Spleen (tissue), 11 donors: ENCODE data around the gene DENND1B. TPM values are rescaled to one million over a fixed set of nuclear protein-coding genes. Genes with fewer than 3 reads are reported as not detected.

Experiments
- DNase-seq: peaks from one replicate; pipeline ENCODE4 v3.0.0-alpha.2; 2020
- H3K27ac ChIP-seq, 8 donors: fragments of 200-600 bp; sonication (generic) in 7 of 8; 1 replicate in 4 of 8; 2 replicates in 4 of 8; pipeline versions ENCODE4 v1.5.0 to v1.8.0; 2016 to 2021; ENCODE audit warnings: inconsistent platforms in 4 of 8, mild to moderate bottlenecking in 4 of 8, moderate library complexity in 1 of 8
- H3K27me3 ChIP-seq, 7 donors: fragments of 200-600 bp; sonication (generic) in 6 of 7; replicated peaks in 1 of 7; 1 replicate in 4 of 7; 2 replicates in 3 of 7; pipeline versions ENCODE4 v1.5.0 to v1.8.0; 2016 to 2021; ENCODE audit warnings: inconsistent platforms in 3 of 7, mild to moderate bottlenecking in 1 of 7
- H3K36me3 ChIP-seq, 6 donors: fragments of 200-600 bp; sonication (generic) in 5 of 6; 1 replicate in 4 of 6; 2 replicates in 2 of 6; pipeline versions ENCODE4 v1.5.0 to v1.8.0; 2016 to 2021; ENCODE audit warnings: inconsistent platforms in 2 of 6
- H3K4me1 ChIP-seq, 6 donors: fragments of 200-600 bp; sonication (generic) in 5 of 6; 1 replicate in 3 of 6; 2 replicates in 3 of 6; pipeline versions ENCODE4 v1.5.0 to v1.8.0; 2016 to 2021; ENCODE audit warnings: inconsistent platforms in 3 of 6
- H3K4me3 ChIP-seq, 8 donors: fragments of 200-600 bp; sonication (generic) in 7 of 8; 1 replicate in 4 of 8; 2 replicates in 4 of 8; pipeline versions ENCODE4 v1.5.0 to v1.8.0; 2016 to 2021; ENCODE audit warnings: inconsistent platforms in 4 of 8, mild to moderate bottlenecking in 4 of 8, moderate library complexity in 2 of 8
- H3K9me3 ChIP-seq, 8 donors: fragments of 200-600 bp; sonication (generic) in 7 of 8; 1 replicate in 4 of 8; 2 replicates in 4 of 8; pipeline versions ENCODE4 v1.5.0 to v1.8.0; 2016 to 2021; ENCODE audit warnings: inconsistent platforms in 4 of 8
- CTCF ChIP-seq, 11 experiments: fragments of 200-600 bp in 7 of 11; fragments of 450-650 bp in 4 of 11; sonication (generic) in 4 of 11; IDR thresholded peaks in 8 of 11; conservative IDR thresholded peaks in 3 of 11; 1 replicate in 7 of 11; 2 replicates in 4 of 11; pipeline versions ENCODE4 v1.4.0 to v1.8.0; 2016 to 2021; ENCODE audit warnings: antibody characterized with exemption in 11 of 11, inconsistent platforms in 4 of 11, mild to moderate bottlenecking in 1 of 11
- POLR2A ChIP-seq, 3 donors: fragments of 450-650 bp; IDR thresholded peaks; one replicate each; pipeline ENCODE4 v1.5.1; 2017; ENCODE audit warnings: antibody characterized with exemption in 3 of 3, mild to moderate bottlenecking in 1 of 3
- POLR2AphosphoS5 ChIP-seq, 3 donors: sonication (generic); formaldehyde crosslinking; IDR thresholded peaks; one replicate each; pipeline ENCODE4 v1.5.1; 2017; ENCODE audit warnings: antibody characterized with exemption in 3 of 3
- WGBS, 5 donors: extraction: QIAGEN DNeasy Blood & Tissue Kit in 3 of 5; methylation state at CpG; one replicate each; pipeline versions ENCODE4 v1.1.5 to v1.1.7; 2013 to 2018; 5-methylcytosine and 5-hydroxymethylcytosine counted together
- intact Hi-C: fragments of 100-400 bp; cut with DNase I; formaldehyde crosslinking; loops from one replicate; pipeline ENCODE4 v1.15.0; 2023; ENCODE audit warnings: low total_unique reads
- polyA plus RNA-seq, 3 donors: library from polyadenylated mRNA; stranded (reverse); fragments of 200-250 nt; gene quantifications; one replicate each; pipeline ENCODE4 v1.2.1, GENCODE V29; 2013
- total RNA-seq, 7 donors: library from RNA; depleted of rRNA in 3 of 7; stranded (reverse); fragments of >200 nt in 3 of 7; fragmentation: NEBNext Ultra II Directional in 4 of 7; extraction: Animal tissue kit (Norgen Biotek cat#: 25700) in 4 of 7; gene quantifications; one replicate each; pipeline versions ENCODE4 v1.1.0 to v1.2.1, GENCODE V29; 2016 to 2021
- donor health status: healthy with polysubstance abuse.
- donor health status: DM: no; HTN: no; CAD: no; lungs with moderate emphysema.
- donor health status: DM: no; HTN: no; CAD: no.
- donor health status: Bipolar disorder and iron deficiency.
- donor health status: healthy.
- donor health status: DM: no; HTN: no; CAD: no.
- donor health status: DM: yes; HTN: yes; CAD: no.

Gene DENND1B
- total and polyA plus RNA-seq, 10 donors = 2.8 to 31.8 (median 19.6) TPM

- 59 to 79% (median 76%) methylated on average over 1 of the region's 1 CpG for WGBS, 5 donors
- intact Hi-C loops = no loop called here
- no peaks in the 10 kb centered on the region for H3K27me3 ChIP-seq
- DNase-seq = no peak
- H3K36me3 ChIP-seq = peaks cover 0 to 20% (median 2%) of the 10 kb centered on the region in 6 donors
- H3K9me3 ChIP-seq = no peaks in the 10 kb centered on the region
- no peak overlapping the region for H3K4me3 ChIP-seq
- no peak overlapping the region for H3K27ac ChIP-seq
- TF ChIP-seq CTCF (IDR thresholded peaks at IDR 0.05 in 8 of 11, conservative IDR thresholded peaks at IDR 0.05 in 3 of 11) (no peak), POLR2AphosphoS5 (IDR thresholded peaks at IDR 0.05) (no peak), POLR2A (IDR thresholded peaks at IDR 0.05) (no peak)
- peaks cover 0 to 3% (median 0%) of the 10 kb centered on the region in 6 donors for H3K4me1 ChIP-seq
These were observed 218.0 kb downstream of the DENND1B start for GRCh38 chr1:197557302-197557701.

GRCh38 chr1:197553281-197553680 is 222.0 kb downstream of the DENND1B start:
- intact Hi-C loops = no loop called here
- Histone ChIP-seq H3K4me1 (peaks cover 0 to 3% (median 0%) of the 10 kb centered on the region in 6 donors), H3K36me3 (peaks cover 0 to 15% (median 0%) of the 10 kb centered on the region in 6 donors), H3K9me3 (no peaks in the 10 kb centered on the region), H3K27ac (no peak overlapping the region), H3K27me3 (no peaks in the 10 kb centered on the region), H3K4me3 (no peak overlapping the region)
- WGBS, 5 donors = 0 to 39% (median 0%) methylated on average over 1 of the region's 1 CpG
- no peak for DNase-seq
- no peak for TF ChIP-seq POLR2AphosphoS5 (IDR thresholded peaks at IDR 0.05)
- no peak for TF ChIP-seq POLR2A (IDR thresholded peaks at IDR 0.05)
- TF ChIP-seq CTCF (IDR thresholded peaks at IDR 0.05 in 8 of 11, conservative IDR thresholded peaks at IDR 0.05 in 3 of 11) = no peak

GRCh38 chr1:197546989-197547388 is 228.3 kb downstream of the DENND1B start:
- Histone ChIP-seq H3K4me1 (no peaks in the 10 kb centered on the region), H3K9me3 (no peaks in the 10 kb centered on the region), H3K27ac (no peak overlapping the region), H3K27me3 (no peaks in the 10 kb centered on the region), H3K36me3 (peaks cover 0 to 21% (median 0%) of the 10 kb centered on the region in 6 donors), H3K4me3 (no peak overlapping the region)
- WGBS, 5 donors = 95 to 100% (median 97%) methylated on average over 1 of the region's 1 CpG
- TF ChIP-seq POLR2AphosphoS5 (IDR thresholded peaks at IDR 0.05) (no peak), POLR2A (IDR thresholded peaks at IDR 0.05) (no peak)
- intact Hi-C loops = no loop called here
- DNase-seq = no peak

GRCh38 chr1:197544553-197544952 is 230.7 kb downstream of the DENND1B start:
- intact Hi-C loops = no loop called here
- TF ChIP-seq CTCF (IDR thresholded peaks at IDR 0.05 in 8 of 11, conservative IDR thresholded peaks at IDR 0.05 in 3 of 11) (no peak), POLR2AphosphoS5 (IDR thresholded peaks at IDR 0.05) (no peak), POLR2A (IDR thresholded peaks at IDR 0.05) (no peak)
- Histone ChIP-seq H3K4me1 (no peaks in the 10 kb centered on the region), H3K9me3 (no peaks in the 10 kb centered on the region), H3K27me3 (no peaks in the 10 kb centered on the region), H3K36me3 (peaks cover 0 to 23% (median 0%) of the 10 kb centered on the region in 6 donors), H3K27ac (no peak overlapping the region), H3K4me3 (no peak overlapping the region)
- WGBS, 5 donors = 68 to 84% (median 76%) methylated on average over 2 of the region's 2 CpGs
- DNase-seq = no peak

GRCh38 chr1:197544130-197544529 is 231.2 kb downstream of the DENND1B start:
- Histone ChIP-seq H3K27me3 (no peaks in the 10 kb centered on the region), H3K4me1 (no peaks in the 10 kb centered on the region), H3K9me3 (no peaks in the 10 kb centered on the region), H3K36me3 (peaks cover 0 to 28% (median 0%) of the 10 kb centered on the region in 6 donors), H3K4me3 (no peak overlapping the region), H3K27ac (no peak overlapping the region)
- intact Hi-C loops = no loop called here
- no peak for DNase-seq
- TF ChIP-seq POLR2A (IDR thresholded peaks at IDR 0.05) (no peak), CTCF (IDR thresholded peaks at IDR 0.05 in 8 of 11, conservative IDR thresholded peaks at IDR 0.05 in 3 of 11) (no peak)
- 92 to 96% (median 94%) methylated on average over 3 of the region's 3 CpGs for WGBS, 5 donors
